Activated CD8-positive, alpha-beta memory T cell treated with anti-CD3 and anti-CD28 coated beads for 36 hours (primary cell): Measurements from ENCODE around the gene ATG16L1. TPM values are rescaled to one million over a fixed set of nuclear protein-coding genes. Genes with fewer than 3 reads are reported as not detected.

Source experiments
- CTCF ChIA-PET: fragments of 350-600 bp; sonication (Branson Sonifier 250); formaldehyde crosslinking; loops from one replicate; lab custom pipeline; 2021; ENCODE audit warnings: antibody characterized with exemption; lab: Charles Lee
- POLR2A ChIA-PET: fragments of 350-600 bp; sonication (Branson Sonifier 250); formaldehyde crosslinking; loops from one replicate; lab custom pipeline; 2021; ENCODE audit warnings: antibody characterized with exemption; lab: Charles Lee
- total RNA-seq, 2 experiments: library from RNA; stranded (reverse); gene quantifications; one replicate each; pipeline ENCODE4 v1.2.3, GENCODE V29; 2021

Gene ATG16L1
- total RNA-seq, result 10 to 100 TPM; 29.0 to 29.2 TPM

DNA sequence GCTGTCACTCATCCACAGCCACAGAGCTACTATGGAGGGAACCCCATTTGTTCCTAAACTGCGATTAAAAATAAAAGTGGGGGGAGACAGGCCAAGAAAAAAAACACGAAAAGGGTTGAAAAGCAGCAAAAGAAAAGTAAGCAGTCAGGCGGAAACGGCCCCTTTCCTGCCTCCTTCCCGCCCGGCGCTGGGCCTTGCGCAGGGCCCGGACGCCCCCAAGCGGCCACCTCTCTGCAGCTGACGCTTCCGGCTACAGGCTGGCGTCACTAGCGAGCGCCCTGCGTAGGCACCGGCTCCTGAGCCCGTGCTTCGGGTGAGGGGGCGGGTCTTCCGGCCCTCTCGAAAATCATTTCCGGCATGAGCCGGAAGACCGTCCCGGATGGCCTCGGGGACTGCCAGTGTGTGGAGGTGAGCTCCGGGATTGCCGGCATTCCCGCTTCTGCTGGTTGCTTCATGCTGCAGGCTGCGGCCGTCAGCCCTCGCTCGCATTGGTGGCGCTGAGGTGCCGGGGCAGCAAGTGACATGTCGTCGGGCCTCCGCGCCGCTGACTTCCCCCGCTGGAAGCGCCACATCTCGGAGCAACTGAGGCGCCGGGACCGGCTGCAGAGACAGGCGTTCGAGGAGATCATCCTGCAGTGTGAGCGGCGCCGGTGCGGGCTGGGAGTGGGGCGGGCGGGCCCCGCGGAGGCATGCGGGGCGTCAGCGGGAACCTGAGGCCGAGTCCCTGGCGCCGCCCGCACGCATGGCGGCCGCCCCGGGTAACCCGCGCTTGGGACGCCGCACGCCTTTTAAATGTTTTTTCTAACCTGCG, at the start of gene ATG16L1:
TSS of gene ATG16L1 (plus strand) at position 368 of the 811 bp plus-strand sequence. CDS start at position 523, 155 bp downstream.
- ChIA-PET CTCF (interaction anchor here (0.9 to 3.3 kb wide), 16 partner anchors 9 to 207 kb away, joined by 3 to 8 read pairs (median 4); partner anchors contain the start of gene INPP5D), POLR2A (interaction anchor here (0.6 to 1.7 kb wide), 4 partner anchors 10 to 191 kb away, joined by 3 to 6 read pairs (median 4); partner anchors contain the start of gene INPP5D)

DNA sequence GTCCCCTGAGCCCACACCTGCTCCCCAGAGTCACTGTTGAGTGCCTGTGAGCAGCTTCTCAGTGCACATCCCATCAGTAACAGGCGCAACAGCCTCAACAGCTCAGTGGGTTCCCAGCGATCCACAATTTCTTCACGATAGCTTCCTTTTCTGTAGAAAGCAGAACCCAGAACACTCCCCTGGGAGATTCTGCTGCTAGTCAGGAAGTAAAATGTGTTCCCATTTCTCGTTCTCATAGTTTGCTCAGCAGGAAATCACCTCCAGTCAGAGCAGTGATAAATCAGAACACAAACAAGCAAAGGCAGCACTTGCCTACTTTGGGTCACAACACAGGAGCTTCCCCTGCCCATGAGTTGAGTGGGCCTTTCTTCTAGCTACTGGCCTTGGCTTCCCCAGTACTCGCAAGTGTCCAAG, 48.9 kb upstream of the ATG16L1 start:
- POLR2A ChIA-PET, result no interaction called here
- CTCF ChIA-PET, result no interaction called here

DNA sequence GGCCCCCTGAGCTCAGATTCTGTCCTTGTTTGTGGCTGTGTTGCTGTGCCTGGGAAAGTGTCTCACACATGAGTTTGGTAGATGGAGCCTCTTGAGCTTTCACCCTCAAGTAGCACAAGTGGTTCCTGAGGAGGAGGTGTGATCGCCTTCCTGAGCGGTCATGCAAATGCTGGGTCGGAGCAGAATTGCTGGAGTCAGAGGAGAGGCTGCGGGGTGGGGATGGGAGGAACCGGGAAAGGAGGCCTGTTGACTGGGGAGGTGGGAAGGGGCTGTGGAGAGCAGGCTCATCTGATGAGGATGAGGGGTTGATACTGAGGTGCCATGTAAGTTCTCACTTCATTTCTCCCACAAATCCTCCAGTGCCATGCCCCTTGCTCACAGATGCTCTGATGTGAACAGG, 48.4 kb upstream of the ATG16L1 start:
- CTCF ChIA-PET, result no interaction called here
- POLR2A ChIA-PET, result no interaction called here

DNA sequence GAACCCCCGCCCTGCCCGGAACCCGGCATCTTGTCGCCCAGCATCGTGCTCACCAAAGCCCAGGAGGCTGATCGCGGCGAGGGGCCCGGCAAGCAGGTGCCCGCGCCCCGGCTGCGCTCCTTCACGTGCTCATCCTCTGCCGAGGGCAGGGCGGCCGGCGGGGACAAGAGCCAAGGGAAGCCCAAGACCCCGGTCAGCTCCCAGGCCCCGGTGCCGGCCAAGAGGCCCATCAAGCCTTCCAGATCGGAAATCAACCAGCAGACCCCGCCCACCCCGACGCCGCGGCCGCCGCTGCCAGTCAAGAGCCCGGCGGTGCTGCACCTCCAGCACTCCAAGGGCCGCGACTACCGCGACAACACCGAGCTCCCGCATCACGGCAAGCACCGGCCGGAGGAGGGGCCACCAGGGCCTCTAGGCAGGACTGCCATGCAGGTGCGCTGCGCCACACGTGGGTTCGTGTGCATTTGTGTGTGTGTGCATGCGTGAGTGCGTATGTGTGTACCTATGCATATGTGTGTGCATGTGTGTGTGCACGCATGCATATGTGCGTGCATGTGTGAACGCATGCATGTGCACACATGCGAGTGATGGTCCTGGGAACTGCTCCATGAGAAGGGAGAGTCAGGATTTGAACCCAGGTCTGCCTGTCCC, 47.1 kb upstream of the ATG16L1 start:
- ChIA-PET CTCF (no interaction called here), POLR2A (interaction anchor here (0.7 kb wide), 1 partner anchor 31 kb away, joined by 6 read pairs; no protein-coding TSS in a partner anchor)

DNA sequence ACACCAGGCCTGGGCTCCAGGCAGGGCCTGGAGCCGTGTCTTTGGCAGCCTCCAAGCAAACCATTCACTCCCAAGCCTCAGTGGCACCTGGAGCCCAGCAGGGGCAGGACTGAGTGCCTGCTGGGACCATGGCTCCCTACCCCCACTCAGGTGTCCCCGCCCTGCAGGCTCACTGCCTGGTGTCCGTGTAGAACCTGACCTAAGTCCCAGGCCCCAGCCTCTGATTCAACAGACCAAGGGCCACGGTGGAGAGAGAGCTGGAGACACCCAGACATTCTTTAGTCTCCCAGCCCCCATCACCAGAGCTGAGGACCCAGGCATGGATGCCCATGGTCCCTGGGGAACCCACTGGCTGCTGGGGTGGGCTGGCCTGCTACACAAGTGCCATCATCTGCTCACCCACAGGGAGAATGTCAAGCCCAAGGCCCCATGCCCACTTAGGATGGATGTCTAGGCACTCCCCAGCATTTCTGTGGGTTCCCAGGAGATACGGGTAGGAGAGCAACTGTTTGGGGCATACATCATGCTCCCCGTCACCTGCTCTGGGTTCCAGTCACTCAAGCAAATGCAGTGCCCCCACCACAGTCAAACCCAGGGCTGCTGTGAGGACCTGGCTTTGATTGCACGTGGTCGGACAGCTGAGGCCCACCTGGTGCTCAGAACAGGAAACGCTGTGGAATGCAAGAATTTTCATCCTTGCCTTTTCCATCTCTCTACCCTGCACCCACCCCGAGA, 42.9 kb upstream of the ATG16L1 start:
- ChIA-PET POLR2A (interaction anchor here (0.5 kb wide), 1 partner anchor 95 kb away, joined by 3 read pairs; no protein-coding TSS in a partner anchor), CTCF (no interaction called here)

DNA sequence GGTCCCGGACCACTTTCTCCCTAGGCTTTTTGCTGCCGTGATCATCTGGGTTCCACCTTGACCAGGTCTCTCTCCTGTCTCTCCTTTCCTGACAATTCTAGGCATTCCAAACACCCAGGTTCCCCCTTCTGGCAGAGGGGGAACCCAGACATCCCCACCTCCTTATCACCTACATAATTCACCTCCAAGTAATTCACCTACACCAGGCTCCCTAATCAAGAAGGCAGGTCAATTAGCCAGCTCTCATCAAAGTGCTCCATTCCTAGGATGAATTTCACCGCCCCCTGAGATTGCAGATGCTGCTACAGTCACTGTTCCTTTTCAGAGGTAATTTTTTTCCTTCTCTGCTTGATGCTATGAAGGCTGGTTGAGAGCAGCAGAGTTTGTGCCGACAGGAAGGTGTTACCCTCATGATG, 42.3 kb upstream of the ATG16L1 start:
- POLR2A ChIA-PET, result no interaction called here

DNA sequence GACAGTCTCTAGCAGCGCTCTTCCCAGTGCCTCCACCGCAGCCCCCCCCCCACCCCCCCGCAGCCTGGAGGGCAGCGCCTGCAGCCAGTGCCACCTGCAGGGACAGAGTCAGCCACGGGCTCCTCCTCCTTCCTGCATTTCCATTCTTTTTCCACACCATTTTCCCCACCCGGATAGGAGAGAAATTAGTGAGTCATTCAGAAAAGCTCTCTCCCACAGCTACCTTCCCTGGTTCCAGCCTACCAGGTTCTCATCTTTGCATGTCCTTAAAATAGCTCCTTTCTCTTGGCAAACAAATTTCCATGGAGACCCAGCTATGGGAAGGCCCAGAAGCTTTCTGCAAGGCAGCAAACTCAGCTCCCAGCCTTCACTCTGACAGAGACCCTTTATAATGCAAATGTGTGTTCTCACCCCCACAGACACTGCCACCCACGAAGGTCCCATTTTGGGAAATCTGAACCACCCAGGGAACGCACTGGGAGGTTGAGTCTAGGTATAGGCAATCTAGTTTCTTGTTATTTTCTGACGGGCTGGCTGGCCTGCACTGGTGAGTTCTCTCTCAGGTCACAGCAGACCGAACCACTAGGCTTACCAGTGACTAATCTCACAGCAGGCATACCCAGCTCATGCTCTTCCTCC, 41.8 kb upstream of the ATG16L1 start:
- ChIA-PET POLR2A (no interaction called here), CTCF (interaction anchor here (0.6 to 1.5 kb wide), 3 partner anchors 12 to 24 kb away, joined by 3 read pairs; no protein-coding TSS in a partner anchor)

More for the DNA sequence above, 42.3 kb upstream of the ATG16L1 start:
- CTCF ChIA-PET, result interaction anchor here (0.6 to 1.5 kb wide), 3 partner anchors 12 to 23 kb away, joined by 3 read pairs; no protein-coding TSS in a partner anchor

DNA sequence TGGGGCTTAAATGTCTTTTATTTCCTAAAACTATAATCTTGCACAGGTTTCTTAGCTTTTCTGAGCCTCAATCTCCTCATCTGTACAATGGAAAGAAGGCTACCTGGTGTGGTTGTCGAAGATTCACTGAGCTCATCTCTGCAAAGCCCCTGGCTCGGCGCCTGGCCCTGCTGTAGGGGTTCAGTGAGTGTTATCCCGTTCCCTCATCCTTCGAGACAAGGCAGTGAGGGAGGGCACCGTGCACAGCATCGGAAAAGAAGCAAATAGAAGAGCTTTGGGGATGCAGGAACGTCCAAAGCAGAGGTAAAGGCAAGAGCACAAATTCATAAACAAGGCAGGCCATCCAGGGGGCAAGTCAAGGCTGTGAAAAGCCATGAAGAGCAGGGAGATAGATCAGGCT, 41.2 kb upstream of the ATG16L1 start:
- POLR2A ChIA-PET, result no interaction called here
- CTCF ChIA-PET, result interaction anchor here (1.2 to 1.5 kb wide), 2 partner anchors 13 kb away, joined by 3 read pairs; no protein-coding TSS in a partner anchor

DNA sequence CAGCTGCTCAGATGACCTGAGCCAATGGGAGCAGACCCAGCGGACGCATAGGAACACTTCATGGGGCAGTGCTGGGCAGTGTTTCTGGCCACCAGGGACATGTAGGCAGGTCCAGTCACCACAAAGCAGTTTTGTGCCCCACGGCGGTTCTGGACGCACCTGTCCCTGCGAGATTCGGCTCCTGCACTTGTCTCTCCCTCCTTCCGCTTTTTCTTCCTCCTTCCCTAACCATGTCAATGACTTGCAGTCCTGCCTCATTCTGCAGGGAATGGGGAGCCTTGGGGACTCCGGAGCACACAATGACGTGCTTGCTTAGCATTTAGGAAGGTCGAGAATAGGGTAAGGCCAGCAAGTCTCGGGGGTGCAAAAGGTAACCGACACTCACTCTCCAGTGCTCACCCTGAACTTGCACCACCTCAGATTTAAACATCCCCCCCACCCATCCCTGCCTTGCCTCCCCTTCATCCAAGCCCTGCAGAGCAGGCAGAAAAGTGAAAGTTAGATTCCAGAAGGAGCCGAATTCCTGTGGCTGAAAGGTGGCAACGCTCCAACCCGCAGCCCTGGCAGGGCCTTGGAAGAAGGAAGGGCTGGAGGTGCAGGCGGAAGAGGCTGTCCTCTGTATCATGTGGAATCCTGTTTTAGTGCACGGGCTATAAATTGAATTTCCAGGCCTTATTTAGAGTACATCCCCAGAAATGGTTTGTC, 40.5 kb upstream of the ATG16L1 start:
- ChIA-PET CTCF (no interaction called here), POLR2A (interaction anchor here (0.5 kb wide), 1 partner anchor 231 kb away, joined by 3 read pairs; no protein-coding TSS in a partner anchor)

DNA sequence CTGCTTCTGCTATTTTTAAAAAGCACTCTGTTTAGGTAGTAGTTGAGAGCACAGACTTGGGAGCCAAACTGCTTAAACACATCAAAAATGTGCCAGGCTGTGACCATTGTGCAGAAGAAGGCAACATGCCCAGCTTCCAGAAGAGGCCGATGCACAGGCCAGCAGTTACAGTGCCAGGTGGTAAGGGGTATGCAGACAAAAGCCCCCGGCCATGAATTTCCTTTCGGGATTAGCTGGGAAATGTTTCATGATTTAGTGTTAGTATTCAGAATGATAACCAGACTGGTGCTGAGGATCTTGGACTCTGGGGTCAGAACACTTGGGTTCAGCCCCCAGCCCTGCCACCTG, 40.0 kb upstream of the ATG16L1 start:
- CTCF ChIA-PET, result no interaction called here
- POLR2A ChIA-PET, result no interaction called here

DNA sequence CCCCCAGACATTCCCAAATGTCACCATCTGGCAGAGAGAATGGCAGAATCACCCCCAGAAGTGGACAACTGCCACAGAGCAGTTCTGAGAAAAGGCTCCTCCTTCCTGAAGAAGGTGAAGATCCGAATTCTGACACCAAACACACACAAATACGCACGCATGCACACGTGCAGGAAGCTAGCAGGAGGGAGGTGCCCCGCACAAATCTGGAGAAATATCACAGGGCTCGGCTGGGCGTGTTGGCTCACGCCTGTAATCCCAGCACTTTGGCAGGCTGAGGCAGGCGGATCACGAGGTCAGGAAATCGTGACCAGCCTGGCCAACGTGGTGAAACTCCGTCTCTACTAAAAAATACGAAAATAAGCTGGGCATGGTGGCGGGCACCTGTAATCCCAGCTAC, 38.5 kb upstream of the ATG16L1 start:
- CTCF ChIA-PET, result no interaction called here
- POLR2A ChIA-PET, result no interaction called here

DNA sequence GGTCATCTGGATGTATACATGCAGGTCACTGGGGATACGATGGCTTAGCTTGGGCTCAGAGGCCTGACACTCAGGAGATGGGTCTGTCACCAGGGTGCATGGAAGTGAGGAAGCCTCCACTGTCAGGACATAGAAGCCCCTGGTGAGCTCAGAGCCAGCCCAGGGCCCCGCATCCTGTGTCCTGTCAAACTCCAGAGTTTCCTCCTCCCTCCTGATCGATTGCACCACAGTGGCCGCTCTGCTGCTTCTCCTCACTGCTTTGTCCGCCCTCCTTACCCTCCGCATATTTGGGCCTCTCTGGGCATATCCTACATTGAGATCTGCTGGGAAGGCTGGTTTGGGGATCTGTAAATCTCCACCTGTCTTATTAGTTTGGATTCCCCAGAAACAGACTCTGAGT, 37.5 kb upstream of the ATG16L1 start:
- ChIA-PET CTCF (no interaction called here), POLR2A (no interaction called here)

DNA sequence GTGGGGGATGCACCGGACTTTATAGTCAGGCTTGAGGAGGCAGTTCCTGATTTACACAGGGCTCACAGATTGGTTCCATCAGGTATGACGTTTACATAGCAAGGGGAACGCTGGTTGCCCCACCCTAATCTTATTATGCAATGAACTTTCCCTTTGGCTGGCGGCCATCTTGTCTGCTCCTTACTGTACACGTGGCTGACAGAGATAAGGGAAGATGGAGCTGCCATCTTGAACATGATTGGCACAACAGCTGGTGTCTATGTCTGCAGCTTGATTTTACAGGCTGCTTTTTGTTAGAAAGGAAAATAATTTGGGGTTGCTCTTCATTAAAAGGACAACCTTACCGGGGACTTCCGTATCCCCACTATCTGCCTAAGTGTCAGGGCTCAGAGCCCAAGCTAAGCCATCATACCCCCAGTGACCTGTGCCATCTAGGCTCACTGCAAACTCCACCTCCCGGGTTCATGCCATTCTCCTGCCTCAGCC, 33.5 kb upstream of the ATG16L1 start:
- ChIA-PET CTCF (no interaction called here), POLR2A (no interaction called here)

DNA sequence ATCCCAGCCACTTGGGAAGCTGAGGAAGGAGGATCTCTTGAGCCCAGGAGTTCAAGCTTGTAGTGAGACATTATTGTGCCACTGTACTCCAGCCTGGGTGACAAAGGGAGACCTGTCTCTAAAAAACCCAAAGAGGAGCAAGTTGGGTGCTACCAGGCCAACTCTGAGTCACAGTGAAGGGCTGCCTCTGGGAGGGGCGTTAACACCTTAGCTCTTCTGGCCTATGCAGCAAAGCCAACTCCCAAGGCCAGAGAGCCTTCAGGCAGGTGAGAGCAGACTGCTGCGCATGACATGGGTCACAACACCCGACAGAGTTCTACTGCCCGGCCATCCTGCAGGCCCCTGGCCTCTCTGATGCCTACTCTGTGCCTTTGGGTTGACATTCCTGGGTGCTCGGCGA, 32.6 kb upstream of the ATG16L1 start:
- CTCF ChIA-PET, result interaction anchor here (0.6 to 1.1 kb wide), 2 partner anchors 84 to 998 kb away, joined by 3 to 4 read pairs; no protein-coding TSS in a partner anchor
- POLR2A ChIA-PET, result no interaction called here

DNA sequence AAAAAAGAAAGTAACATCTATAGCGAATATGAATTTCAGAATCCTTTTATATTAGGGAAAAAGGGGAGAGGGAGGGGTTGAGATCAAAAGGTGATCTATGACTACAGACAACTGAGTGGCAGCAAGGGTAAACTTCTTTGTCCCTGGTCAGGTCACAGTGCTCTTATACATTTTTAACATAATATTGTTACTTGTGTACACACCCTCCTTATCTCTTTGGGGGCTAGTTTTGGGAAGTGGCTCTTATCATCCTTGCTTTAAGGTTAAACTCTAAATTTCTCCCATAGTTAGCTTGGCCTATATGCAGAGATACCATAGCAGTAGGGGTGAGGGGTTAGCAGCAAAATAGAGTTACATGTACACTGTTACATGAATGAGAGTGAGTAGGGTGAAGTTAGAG, 31.6 kb upstream of the ATG16L1 start:
- ChIA-PET CTCF (no interaction called here), POLR2A (no interaction called here)

DNA sequence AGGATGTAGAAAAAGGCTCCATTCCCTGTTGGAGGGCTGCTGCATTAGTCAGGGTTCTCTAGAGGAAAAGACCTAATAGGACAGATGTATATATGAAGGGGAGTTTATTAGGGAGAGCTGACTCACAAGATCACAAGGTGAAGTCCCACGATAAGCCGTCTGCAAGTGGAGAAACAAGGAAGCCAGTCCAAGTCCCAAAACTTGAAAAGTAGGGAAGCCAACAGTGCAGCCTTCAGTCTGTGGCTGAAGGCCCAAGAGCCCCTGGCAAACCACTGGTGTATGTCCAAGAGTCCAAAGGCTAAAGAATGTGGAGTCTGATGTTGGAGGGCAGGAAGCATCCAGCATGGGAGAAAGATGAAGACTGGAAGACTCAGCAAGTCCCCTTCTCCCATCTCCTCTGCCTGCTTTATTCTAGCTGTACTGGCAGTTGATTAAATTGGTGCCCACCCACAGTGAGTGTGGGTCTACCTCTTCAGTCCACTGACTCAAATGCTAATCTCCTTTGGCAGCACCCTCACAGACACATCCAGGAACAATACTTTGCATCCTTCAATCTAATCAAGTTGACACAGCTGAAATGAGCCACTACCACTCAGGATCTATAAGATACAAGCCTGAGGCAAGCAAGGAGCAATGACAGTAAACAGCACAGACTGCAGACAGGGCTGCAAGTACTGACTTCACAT, 30.0 kb upstream of the ATG16L1 start:
- POLR2A ChIA-PET, result no interaction called here

DNA sequence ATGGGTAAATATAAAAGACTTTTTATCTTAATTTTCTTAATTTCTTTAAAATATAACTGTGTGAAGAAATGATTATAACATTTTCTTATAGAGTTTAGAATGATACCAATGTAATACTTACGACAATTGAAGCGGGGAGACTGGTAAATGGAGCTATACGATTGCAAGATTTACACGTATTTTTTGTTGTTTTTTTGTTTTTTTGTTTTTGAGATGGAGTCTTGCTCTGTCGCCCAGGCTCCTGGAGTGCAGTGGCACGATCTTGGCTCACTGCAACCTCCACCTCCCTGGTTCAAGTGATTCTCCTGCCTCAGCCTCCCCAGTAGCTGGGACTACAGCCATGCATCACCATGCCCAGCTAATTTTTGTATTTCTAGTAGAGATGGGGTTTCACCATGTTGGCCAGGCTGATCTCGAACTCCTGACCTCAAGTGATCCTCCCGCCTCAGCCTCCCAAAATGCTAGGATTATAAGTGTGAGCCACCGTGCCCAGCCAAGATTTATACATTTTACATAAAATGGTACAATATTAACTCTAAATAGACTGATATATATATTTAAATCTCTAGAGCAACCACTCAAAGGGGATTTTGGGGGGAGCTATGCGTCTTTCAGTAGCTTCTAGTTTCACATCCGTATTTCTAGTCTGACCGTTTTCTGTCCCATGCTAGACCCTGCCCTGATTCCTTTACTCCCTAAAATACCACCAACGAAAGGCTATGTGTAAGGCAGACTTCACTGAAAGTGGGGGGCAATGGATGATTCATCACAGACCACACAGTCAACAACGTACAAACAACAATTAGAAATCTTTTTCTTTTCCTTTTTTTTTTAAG, 28.2 kb upstream of the ATG16L1 start:
- ChIA-PET POLR2A (no interaction called here), CTCF (interaction anchor here (0.6 to 1.4 kb wide), 3 partner anchors 14 to 28 kb away, joined by 3 read pairs; partner anchors contain the start of gene ATG16L1)

More for the DNA sequence above, 30.0 kb upstream of the ATG16L1 start:
- CTCF ChIA-PET, result no interaction called here
